ENCODE data around the gene PRKG1. TPM values are rescaled to one million over a fixed set of nuclear protein-coding genes. Genes with fewer than 3 reads are reported as not detected.

Gene PRKG1
- polyA plus RNA-seq, 1 donor (not counting 4 experiments of a cell fraction or from before 2014, with no cell fraction given), result 0.24 TPM

GRCh38 chr10:51073453-51074237 lies 642 bp upstream of the PRKG1 start:
- H3K9me1 ChIP-seq (ENCODE audit: control insufficient read depth, extremely low read depth, insufficient read depth, low read length), result no peaks in the 10 kb centered on the region
- TF ChIP-seq EZH2 (IDR thresholded peaks at IDR 0.05; ENCODE audit: low read length), result peak; percentile 14
- peak in 1 of 3 experiments; percentile 10 for TF ChIP-seq CTCF (optimal IDR thresholded peaks at IDR 0.05 in 1 of 3, IDR thresholded peaks at IDR 0.05 in 1 of 3, conservative IDR thresholded peaks at IDR 0.05 in 1 of 3; ENCODE audit: extremely low read depth in 1 of 3, insufficient read depth in 2 of 3, low read length in 3 of 3)
- H2AFZ ChIP-seq (ENCODE audit: control insufficient read depth, low read length), result peak overlapping the region; percentile 80
- no peak overlapping the region for H3K27ac ChIP-seq (ENCODE audit: control insufficient read depth, insufficient read depth, low read length)
- no peaks in the 10 kb centered on the region for H3K79me2 ChIP-seq (ENCODE audit: control insufficient read depth, insufficient read depth, low read length)
- peak overlapping the region; percentile 61 for H3K4me2 ChIP-seq (ENCODE audit: control insufficient read depth, extremely low read depth, insufficient read depth, low read depth, low read length)
- no peaks in the 10 kb centered on the region for H4K20me1 ChIP-seq (ENCODE audit: control insufficient read depth, extremely low read depth, insufficient read depth, low read length)
- H3K9ac ChIP-seq (ENCODE audit: control insufficient read depth, extremely low read depth, insufficient read depth, low read length), result no peak overlapping the region
- FAIRE-seq, result no peak
- H3K4me3 ChIP-seq (ENCODE audit: control insufficient read depth in 2 of 3, extremely low read depth in 1 of 3, insufficient read depth in 2 of 3, low read depth in 1 of 3, low read length in 3 of 3), result peak overlapping the region; percentile 45 to 74 (median 60)
- no peaks in the 10 kb centered on the region for H3K9me3 ChIP-seq (ENCODE audit: control insufficient read depth, low read depth, low read length)
- H3K27me3 ChIP-seq (ENCODE audit: control insufficient read depth, extremely low read depth, insufficient read depth, low read length), result peaks cover 39% of the 10 kb centered on the region
- H3K4me1 ChIP-seq (ENCODE audit: control insufficient read depth, extremely low read depth, insufficient read depth, low read length), result no peaks in the 10 kb centered on the region
- no peak for DNase-seq (ENCODE audit: low read depth, low spot score)
- dilution Hi-C loops (cut with MboI; ENCODE audit: extremely low pct_ligation_motif_present, low sequenced_read_pairs), result no loop called here
- no peaks in the 10 kb centered on the region for H3K36me3 ChIP-seq (ENCODE audit: control insufficient read depth in 2 of 2, extremely low read depth in 1 of 2, insufficient read depth in 2 of 2, low read length in 2 of 2)

- Histone ChIP-seq H4K20me1 (ENCODE audit: control insufficient read depth, extremely low read depth, insufficient read depth, low read length) (no peaks in the 10 kb centered on the region), H3K9ac (ENCODE audit: control insufficient read depth, extremely low read depth, insufficient read depth, low read length) (no peak overlapping the region), H3K27me3 (ENCODE audit: control insufficient read depth, extremely low read depth, insufficient read depth, low read length) (peaks cover 39% of the 10 kb centered on the region), H2AFZ (ENCODE audit: control insufficient read depth, low read length) (no peak overlapping the region), H3K9me3 (ENCODE audit: control insufficient read depth, low read depth, low read length) (no peaks in the 10 kb centered on the region), H3K27ac (ENCODE audit: control insufficient read depth, insufficient read depth, low read length) (no peak overlapping the region), H3K36me3 (ENCODE audit: control insufficient read depth in 2 of 2, extremely low read depth in 1 of 2, insufficient read depth in 2 of 2, low read length in 2 of 2) (no peaks in the 10 kb centered on the region), H3K79me2 (ENCODE audit: control insufficient read depth, insufficient read depth, low read length) (no peaks in the 10 kb centered on the region), H3K4me1 (ENCODE audit: control insufficient read depth, extremely low read depth, insufficient read depth, low read length) (no peaks in the 10 kb centered on the region), H3K9me1 (ENCODE audit: control insufficient read depth, extremely low read depth, insufficient read depth, low read length) (no peaks in the 10 kb centered on the region), H3K4me3 (ENCODE audit: control insufficient read depth in 2 of 3, extremely low read depth in 1 of 3, insufficient read depth in 2 of 3, low read depth in 1 of 3, low read length in 3 of 3) (peak overlapping the region; percentile 45 to 74 (median 54)), H3K4me2 (ENCODE audit: control insufficient read depth, extremely low read depth, insufficient read depth, low read depth, low read length) (peak overlapping the region; percentile 61)
- dilution Hi-C loops (cut with MboI; ENCODE audit: extremely low pct_ligation_motif_present, low sequenced_read_pairs), result no loop called here
- DNase-seq (ENCODE audit: low read depth, low spot score), result no peak
- TF ChIP-seq EZH2 (IDR thresholded peaks at IDR 0.05; ENCODE audit: low read length) (no peak), CTCF (optimal IDR thresholded peaks at IDR 0.05 in 1 of 3, IDR thresholded peaks at IDR 0.05 in 1 of 3, conservative IDR thresholded peaks at IDR 0.05 in 1 of 3; ENCODE audit: extremely low read depth in 1 of 3, insufficient read depth in 2 of 3, low read length in 3 of 3) (no peak)
- peak; percentile 13 for FAIRE-seq
Observed at GRCh38 chr10:51075043-51075872, 971 bp downstream of the PRKG1 start.

Measured in keratinocyte (primary cell).